NK-92 treated with Interleukin-12 subunit alpha and Interleukin-12 subunit beta, amount 100 ng/mL, for 24 hours (cell line): ENCODE data around the gene EML2.
A peak's percentile ranks its signal among the peaks of the same experiment; 100 is the strongest.

Experiments used
- DNase-seq: peaks from one replicate; lab custom pipeline; 2025; lab: John Stamatoyannopoulos, UW

The EML2 gene

GRCh38 chr19:45587873-45588272, 51.3 kb downstream of the EML2 start:
- no peak for DNase-seq

GRCh38 chr19:45585158-45585577, 54.0 kb downstream of the EML2 start:
- DNase-seq, result no peak

DNA sequence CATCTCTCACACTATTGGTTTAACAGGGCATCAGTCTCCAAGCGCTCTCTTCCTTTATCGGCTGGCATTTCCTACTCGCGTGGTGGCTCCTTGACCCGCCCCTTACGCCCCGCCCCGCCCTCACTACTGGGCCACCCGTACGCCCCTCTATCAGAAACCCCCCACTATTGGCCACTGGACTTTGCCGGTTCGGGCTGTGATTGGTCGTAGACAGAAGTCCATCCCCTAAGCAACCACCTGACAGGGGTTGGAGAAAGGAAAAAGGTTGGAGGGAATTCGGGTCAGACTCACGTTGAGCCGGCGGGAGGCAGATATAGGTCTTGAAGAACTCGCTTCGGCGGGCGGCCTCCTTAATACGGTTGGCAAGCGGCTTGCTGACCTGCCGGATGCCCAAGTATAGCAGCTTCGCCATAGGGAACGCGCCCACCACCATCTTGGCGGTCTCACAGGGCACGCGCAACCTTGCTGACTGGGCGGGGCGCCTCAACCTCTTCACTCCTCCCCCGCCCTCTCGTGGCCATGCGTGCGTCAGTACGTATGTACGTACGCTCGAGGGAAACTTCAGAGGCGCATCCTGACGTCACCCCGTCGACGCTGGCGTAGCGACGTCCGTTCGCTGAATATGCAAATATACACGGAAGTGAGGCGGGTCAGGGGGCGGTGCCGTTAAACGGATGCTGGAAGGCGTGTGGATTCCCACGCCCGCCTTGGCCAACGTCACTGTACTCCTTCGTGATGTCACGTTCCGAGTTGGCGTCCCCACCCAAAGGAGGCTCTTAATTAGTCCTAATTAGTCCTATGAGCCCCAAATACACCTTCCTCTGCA, 54.7 kb downstream of the EML2 start, which contains the start of gene OPA3:
Gene OPA3 (minus strand): TSS at position 471 of the 826 bp plus-strand sequence. CDS start 38 bp downstream, at position 433.
- peak; percentile 99 for DNase-seq

- DNase-seq, result no peak
Measured at GRCh38 chr19:45581576-45581975, 57.6 kb downstream of the EML2 start.

GRCh38 chr19:45578861-45579260, 60.3 kb downstream of the EML2 start:
- DNase-seq, result no peak

DNA sequence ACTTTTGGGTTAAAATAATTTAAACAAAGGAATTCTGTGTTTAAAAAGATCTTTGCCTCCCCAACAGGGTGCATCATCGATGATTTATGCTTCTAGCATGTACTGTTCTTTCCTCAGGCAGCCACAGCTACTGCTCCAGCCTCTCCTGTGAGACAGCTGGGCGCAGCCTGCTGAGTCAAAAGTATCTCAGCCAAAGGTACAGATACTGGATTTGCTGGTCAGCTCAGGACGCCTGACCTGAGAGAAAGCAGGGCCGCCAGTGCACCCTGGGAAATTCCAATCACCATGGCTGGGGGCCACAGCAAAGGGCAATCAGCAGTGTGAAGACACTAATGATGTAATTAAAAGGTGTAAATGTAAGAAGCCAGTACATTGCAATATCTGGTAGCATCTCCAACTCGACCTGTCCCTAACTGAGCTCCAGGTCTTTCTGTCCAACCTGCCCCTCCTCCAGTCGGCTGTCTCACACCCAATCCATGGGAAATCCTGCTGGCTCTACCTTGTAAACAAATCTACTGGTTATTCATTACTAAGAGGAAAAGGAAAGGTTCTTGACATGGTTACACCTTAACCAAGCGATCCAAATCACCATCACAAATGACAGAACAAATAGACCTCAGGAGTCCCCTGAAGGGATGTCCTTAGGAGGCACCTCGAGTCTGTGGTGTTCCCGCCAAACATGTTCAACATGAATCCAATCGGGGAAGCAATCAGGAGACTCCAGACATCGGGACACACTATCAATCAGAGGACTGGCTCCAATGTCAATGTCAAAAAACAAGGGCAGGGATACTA, 61.9 kb downstream of the EML2 start:
- DNase-seq, result no peak

DNA sequence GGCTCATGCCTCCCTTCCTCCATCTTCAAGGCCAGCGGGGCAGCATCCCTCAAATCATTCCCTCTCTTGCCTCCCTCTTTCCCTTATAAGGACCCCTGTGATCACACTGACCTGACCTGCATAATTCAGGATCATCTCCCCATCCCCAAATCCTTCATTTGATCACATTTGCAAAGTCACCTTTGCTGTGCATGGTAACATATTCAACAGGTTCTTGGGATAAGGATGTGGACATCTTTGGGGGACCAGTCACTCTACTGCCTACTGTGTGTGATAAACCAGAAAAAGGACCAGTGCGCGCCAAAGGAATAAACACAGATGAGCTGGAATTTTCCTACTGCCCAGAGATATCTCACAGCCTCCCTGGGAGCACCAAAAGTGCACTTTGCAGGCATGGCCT, 62.5 kb downstream of the EML2 start:
- no peak for DNase-seq

DNA sequence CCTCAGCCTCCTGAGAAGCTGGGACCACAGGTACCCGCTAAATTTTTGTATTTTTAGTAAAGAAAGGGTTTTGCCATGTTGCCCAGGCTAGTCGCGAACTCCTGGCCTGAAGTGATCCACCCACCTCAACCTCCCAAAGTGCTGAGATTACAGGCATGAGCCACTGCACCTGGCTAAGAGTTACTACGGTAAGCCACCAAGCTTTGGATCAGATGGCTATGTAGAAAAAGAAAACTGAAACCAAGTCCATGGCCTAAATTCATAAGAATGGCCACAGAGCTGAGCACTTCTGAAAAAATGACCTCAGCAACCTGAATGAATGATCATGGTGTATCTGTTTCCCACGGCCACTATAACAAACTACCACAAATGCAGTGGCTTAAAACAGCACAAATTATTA, 64.0 kb downstream of the EML2 start:
- DNase-seq, result no peak

- DNase-seq, result no peak
Measured at GRCh38 chr19:45574526-45574925, 64.7 kb downstream of the EML2 start.

DNA sequence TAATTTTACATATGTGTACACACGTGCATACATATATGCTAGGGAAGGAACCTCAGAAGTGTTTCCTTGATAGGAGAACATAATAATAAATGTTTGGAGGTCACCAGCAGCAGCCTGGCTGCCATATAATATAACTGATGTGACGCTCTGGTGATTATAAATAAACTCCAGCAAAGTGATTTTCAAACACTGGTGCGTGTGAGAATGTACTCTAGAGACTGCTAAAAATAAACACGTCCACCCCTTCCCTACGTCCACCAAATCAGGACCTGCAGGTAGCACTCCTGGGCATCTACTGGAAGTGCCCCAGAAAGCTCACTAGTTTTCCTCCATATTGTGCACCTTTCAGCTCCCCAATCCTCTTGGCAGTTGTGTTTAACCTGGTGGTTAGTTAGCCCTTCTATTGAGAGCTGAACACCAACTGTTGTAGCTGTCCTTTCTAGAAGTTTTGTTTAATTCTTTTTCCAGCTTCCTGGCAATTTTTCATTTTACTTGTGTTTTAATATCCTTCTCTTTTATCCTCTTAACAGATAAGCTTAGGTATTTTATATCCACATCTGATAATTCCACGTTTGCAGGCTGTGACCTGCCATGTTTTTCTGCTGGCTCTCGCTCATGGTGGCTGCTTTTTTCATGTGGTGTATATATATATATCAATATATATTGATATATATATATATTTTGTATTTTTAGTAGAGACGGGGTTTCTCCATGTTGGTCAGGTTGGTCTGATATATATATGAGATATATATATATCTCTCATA, 67.6 kb downstream of the EML2 start:
- no peak for DNase-seq

DNA sequence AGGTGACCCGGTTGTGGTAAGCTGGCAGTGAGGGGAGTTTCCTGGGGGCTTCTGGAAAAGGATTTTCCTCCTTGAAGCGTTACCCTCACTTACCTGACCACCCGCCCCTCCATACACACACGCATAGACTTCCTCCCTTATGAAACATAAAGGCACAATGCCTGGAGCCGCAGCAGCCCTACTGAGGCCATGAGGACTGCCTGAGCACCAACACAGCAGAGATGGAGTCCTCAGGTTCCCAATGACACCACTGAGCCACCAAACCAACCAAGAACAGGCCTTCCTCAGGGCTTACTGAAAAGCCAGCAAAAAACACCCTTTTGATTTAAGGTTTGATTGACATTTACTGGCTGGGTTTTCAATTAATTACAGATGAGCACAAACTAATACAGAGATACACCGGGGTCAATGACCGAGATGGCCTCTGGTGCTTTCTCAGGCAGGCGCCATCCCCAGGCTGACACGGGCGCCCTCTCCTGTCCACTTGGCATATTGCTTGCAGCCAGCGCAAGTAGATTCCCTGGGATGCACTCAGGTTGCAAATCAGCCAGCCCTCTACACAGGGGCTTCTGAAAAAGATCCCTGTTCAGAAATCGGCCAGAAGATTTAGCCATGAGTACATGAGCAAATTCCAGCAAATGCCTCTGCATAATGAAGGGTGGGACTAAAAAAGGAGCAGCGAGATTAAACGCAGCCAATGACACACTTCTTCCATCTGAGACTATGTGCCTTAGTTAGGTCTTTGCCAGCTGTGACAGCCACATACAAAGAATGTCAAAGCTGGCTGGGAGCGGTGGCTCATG, 69.4 kb downstream of the EML2 start:
- DNase-seq, result peak; percentile 14

GRCh38 chr19:45568732-45569131, 70.5 kb downstream of the EML2 start:
- no peak for DNase-seq

DNA sequence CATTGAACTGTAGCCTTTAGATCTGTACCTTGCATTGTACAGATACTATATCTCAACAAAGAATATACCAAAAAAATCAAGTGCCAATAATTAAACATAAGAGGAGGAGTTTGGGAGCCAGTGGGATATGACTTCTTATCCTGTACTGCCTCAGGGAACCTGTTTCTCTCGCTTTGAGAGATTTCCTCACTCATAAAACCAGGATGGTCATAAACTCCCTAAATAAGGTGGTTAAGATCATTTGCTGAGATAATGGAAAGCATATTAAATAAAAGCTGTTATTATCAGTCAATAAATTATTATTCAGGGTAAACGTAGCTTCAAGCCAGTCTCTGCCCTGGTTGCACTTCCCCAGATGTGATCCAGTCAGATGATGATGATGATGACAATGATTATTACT, 71.6 kb downstream of the EML2 start:
- no peak for DNase-seq

DNA sequence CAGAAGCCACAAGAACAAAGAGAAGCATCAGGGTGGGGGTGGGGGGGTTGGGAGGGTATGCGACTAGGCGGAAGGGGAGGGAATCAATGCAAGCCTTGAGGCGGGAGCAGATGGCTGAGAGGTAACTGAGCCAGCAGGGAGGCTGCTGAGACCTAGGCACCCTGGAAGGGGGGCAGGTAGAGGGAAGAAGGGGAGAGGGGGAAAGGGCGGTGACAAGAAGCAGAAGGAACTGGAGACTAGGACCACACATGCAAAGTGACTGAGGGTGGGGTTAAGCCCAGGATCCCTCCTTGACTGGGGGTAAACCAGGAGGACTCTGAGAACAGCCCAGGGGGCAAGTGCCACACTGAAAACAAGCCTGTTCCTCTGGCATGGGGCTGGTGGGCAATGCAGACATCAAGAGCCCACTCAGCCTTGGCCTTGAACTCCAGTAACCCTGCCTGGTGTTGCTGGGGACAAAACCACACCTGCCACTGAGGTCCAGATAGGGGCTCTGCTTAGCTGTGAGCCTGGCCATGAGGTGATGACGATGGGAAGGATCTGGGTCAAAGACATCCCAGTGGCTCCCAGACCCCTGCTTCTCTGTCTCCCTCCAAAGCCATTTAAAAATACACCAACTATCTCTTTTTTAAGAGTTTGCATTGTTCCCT, 74.9 kb downstream of the EML2 start:
- DNase-seq, result no peak

DNA sequence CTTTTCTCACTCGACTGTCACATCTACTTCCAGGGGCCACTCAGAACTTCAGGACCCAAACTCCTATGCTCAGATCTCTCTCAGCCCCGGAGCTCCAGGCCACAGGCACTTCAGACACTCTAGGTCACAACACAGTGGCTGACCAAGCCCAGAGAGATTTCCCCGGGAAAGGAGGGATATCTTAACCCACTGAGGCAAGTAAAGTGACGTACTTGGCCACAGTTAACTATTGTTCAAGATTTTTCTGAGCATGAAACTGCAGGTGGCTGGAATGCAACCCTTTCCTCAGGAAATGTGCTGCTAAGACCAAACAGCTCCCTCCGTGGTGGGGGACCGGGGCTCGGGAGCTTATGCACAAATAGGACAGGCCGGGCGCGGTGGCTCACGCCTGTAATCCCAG, 78.5 kb downstream of the EML2 start:
- no peak for DNase-seq

GRCh38 chr19:45560038-45560437, 79.2 kb downstream of the EML2 start:
- no peak for DNase-seq
